KOPT-K1 (cell line): Measurements from ENCODE around the gene SMYD3.
"Not testable (repeated sequence)": the region's sequence is repeated elsewhere in the genome, so short reads cannot be mapped to it uniquely, and the experiment has no call there.

ENCODE experiments used
- H3K27ac ChIP-seq: fragments of 200-600 bp; sonication (generic); 2 replicates; pipeline ENCODE4 v1.5.1; 2016; ENCODE audit warnings: antibody characterized with exemption, mild to moderate bottlenecking, low read depth, low read length; ENCODE audit not compliant: poor library complexity, severe bottlenecking
- H3K36me3 ChIP-seq: fragments of 200-600 bp; sonication (generic); 2 replicates; pipeline ENCODE4 v1.5.1; 2017; ENCODE audit warnings: antibody characterized with exemption, mild to moderate bottlenecking, low read length, moderate library complexity; ENCODE audit not compliant: insufficient read depth
- H3K9me3 ChIP-seq: fragments of 200-600 bp; sonication (generic); 2 replicates; pipeline ENCODE4 v1.5.1; 2017; ENCODE audit warnings: antibody characterized with exemption, low read length, mild to moderate bottlenecking; ENCODE audit not compliant: insufficient read depth, poor library complexity, severe bottlenecking

SMYD3 gene

GRCh38 chr1:246384616-246385015, 122.5 kb downstream of the SMYD3 start:
- Histone ChIP-seq H3K9me3 (no peaks in the 10 kb centered on the region), H3K36me3 (no peaks in the 10 kb centered on the region), H3K27ac (no peak overlapping the region)

GRCh38 chr1:246383791-246384190, 123.3 kb downstream of the SMYD3 start:
- no peaks in the 10 kb centered on the region for H3K9me3 ChIP-seq
- no peaks in the 10 kb centered on the region for H3K36me3 ChIP-seq
- H3K27ac ChIP-seq, result no peak overlapping the region

GRCh38 chr1:246383239-246383589, 123.9 kb downstream of the SMYD3 start:
- Histone ChIP-seq H3K9me3 (no peaks in the 10 kb centered on the region), H3K27ac (no peak overlapping the region), H3K36me3 (no peaks in the 10 kb centered on the region)

GRCh38 chr1:246382589-246383238, 124.4 kb downstream of the SMYD3 start:
- Histone ChIP-seq H3K36me3 (no peaks in the 10 kb centered on the region), H3K9me3 (no peaks in the 10 kb centered on the region), H3K27ac (no peak overlapping the region)

DNA sequence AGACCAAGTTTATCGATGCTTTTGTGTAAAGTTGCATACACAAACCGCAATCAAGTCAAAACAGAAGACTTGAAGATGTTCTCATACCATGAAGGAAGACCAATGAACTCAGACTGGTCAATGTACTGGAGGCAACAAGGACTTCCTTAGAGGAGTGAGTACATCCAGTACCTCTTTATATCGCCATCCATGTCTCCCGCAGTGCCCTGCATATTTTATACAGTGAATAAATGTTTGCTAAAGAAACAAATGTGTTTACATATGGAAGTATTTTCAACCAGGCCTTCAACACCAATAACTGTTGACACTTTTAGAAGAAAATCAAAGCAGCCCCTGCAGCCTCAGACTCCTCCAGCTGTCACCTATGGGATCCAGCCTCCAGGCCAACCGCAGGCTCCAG, 125.6 kb downstream of the SMYD3 start:
- Histone ChIP-seq H3K9me3 (no peaks in the 10 kb centered on the region), H3K36me3 (no peaks in the 10 kb centered on the region), H3K27ac (no peak overlapping the region)

DNA sequence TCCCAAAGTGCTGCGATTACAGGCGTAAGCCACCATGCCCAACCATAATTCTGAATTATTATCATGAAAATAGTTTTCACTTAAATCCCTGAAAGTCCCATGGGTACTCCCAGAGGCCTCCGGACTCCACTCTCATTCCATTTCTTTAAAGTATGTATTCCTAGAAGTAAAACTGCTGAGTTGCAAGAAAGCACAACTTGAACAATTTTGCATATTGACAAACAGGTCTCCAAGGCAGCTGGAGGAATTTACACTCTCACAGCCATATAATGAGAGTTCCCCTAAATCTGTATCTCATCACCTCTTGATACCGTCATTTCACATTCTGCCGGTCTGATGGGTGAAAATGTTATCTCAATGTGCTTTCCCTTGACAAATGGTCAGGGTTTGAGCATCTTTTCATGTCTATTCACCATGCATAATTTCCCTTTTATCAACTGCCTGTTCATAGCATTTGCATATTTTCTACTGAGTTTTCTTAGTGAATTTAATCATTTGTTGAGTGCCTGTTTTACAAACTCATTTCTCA, 129.4 kb downstream of the SMYD3 start:
- no peaks in the 10 kb centered on the region for H3K9me3 ChIP-seq
- H3K27ac ChIP-seq, result no peak overlapping the region
- H3K36me3 ChIP-seq, result no peaks in the 10 kb centered on the region

DNA sequence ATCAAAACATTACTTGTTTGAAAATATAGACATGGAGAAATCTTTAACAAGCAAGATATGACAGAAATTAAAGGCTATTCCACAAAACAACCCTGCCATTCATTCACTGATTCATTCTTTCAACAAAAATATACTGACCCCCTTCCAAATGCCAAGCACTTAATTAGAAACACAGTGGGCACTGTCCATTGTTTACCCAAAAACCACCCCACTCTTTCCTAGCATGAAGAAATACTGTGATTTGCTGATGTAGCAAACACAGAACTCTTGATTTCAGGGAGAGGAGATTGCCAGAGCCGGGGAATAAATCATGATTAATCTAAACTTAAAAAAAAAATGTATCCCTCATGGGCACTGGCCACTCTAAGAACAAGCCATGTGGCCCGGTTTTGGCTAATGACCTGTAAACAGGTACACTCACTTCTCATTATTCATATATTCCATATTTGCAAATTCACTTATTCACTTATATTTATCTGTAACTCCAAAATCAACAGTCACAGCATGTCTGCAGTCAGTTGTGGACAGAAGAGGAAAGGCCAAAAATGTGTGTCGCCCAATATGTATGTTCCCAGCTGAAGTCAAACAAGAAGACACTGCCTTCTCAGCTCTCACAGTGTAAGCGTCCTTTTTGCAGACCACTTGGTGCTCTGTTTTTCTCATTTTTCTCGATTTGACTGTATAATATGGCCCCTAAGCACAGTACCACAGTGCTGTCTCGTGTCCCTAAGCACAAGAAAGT, 133.1 kb downstream of the SMYD3 start:
- Histone ChIP-seq H3K9me3 (no peaks in the 10 kb centered on the region), H3K36me3 (no peaks in the 10 kb centered on the region), H3K27ac (no peak overlapping the region)

GRCh38 chr1:246372559-246372958, 134.5 kb downstream of the SMYD3 start:
- no peaks in the 10 kb centered on the region for H3K36me3 ChIP-seq
- no peaks in the 10 kb centered on the region for H3K9me3 ChIP-seq

GRCh38 chr1:246367041-246367440, 140.0 kb downstream of the SMYD3 start:
- Histone ChIP-seq H3K27ac (no peak overlapping the region), H3K36me3 (no peaks in the 10 kb centered on the region), H3K9me3 (peaks cover 7% of the 10 kb centered on the region)

More at GRCh38 chr1:246372559-246372958, 134.5 kb downstream of the SMYD3 start:
- no peak overlapping the region for H3K27ac ChIP-seq

- Histone ChIP-seq H3K27ac (no peak overlapping the region), H3K36me3 (no peaks in the 10 kb centered on the region), H3K9me3 (peaks cover 7% of the 10 kb centered on the region)
These were observed 141.4 kb downstream of the SMYD3 start for GRCh38 chr1:246365708-246366107.

DNA sequence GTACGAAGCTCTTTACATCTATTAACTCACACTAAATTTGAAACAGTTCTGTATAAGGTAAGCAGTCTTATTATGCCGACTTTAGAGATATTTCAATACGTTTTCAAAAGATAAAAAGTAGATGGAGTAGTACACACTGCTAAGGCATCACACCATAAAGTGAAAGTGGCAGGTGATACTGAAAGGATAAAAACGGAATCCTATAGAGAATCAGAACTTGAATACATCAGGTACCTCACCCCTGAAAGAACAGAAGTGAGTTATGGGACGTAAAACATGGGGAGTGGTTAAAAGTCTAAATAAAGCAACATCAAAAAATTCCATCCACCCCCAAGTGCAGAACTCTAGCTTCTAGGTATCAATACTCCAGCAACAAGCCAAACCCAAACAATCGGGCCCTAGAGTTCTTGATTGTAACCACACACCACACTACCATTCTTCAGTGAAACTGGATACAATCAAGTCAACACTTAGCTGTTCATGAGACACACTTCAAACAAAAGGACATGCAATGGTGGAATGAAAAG, 142.6 kb downstream of the SMYD3 start:
- Histone ChIP-seq H3K27ac (no peak overlapping the region), H3K9me3 (peaks cover 13% of the 10 kb centered on the region), H3K36me3 (no peaks in the 10 kb centered on the region)

- H3K27ac ChIP-seq, H3K36me3 ChIP-seq: not testable (repeated sequence)
- H3K9me3 ChIP-seq, result peaks cover 26% of the 10 kb centered on the region
These were observed 150.0 kb downstream of the SMYD3 start for GRCh38 chr1:246357014-246357598.

- Histone ChIP-seq H3K36me3 (no peaks in the 10 kb centered on the region), H3K9me3 (peaks cover 26% of the 10 kb centered on the region), H3K27ac (no peak overlapping the region)
These were observed 151.5 kb downstream of the SMYD3 start for GRCh38 chr1:246355411-246356230.

DNA sequence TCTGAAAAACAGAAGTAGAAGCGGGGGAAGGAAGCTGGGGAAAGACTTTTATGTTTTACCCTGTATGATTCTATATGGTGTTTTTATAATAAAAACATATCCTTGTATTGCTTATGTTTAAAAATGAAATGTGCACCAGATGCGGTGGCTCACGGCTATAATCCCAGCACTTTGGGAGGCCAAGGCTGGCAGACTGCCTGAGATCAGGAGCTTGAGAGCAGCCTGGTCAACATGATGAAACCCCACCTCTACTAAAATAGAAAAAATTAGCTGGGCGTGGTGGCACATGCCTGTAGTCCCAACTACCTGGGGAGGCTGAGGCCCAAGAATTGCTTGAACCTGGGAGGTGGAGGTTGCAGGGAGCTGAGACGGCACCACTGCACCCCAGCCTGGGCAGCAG, 155.4 kb downstream of the SMYD3 start:
- no peaks in the 10 kb centered on the region for H3K9me3 ChIP-seq
- H3K27ac ChIP-seq, result no peak overlapping the region
- H3K36me3 ChIP-seq, result no peaks in the 10 kb centered on the region

GRCh38 chr1:246350745-246351144, 156.3 kb downstream of the SMYD3 start:
- no peak overlapping the region for H3K27ac ChIP-seq
- no peaks in the 10 kb centered on the region for H3K36me3 ChIP-seq
- H3K9me3 ChIP-seq, result peaks cover 1% of the 10 kb centered on the region
